Lower leg skin (tissue), 4 donors: ENCODE results near the gene ASTL. TPM values are rescaled to one million over a fixed set of nuclear protein-coding genes. Genes with fewer than 3 reads are reported as not detected.

Experiments used
- DNase-seq, 2 donors: peaks; one replicate each; pipeline ENCODE4 v3.0.0-alpha.2; 2019; ENCODE audit warnings: low spot score in 2 of 2
- H3K4me3 ChIP-seq: fragments of 200-600 bp; sonication (generic); 2 replicates; pipeline ENCODE4 v1.5.1; 2017; ENCODE audit warnings: mild to moderate bottlenecking, low read depth; ENCODE audit not compliant: poor library complexity, severe bottlenecking
- POLR2A ChIP-seq, 2 donors: fragments of 450-650 bp; IDR thresholded peaks; one replicate each; pipeline ENCODE4 v1.6.1; 2016 to 2017; ENCODE audit warnings: antibody characterized with exemption in 2 of 2, mild to moderate bottlenecking in 1 of 2, moderate library complexity in 1 of 2
- WGBS, 2 donors: methylation state at CpG; one replicate each; pipeline ENCODE4 v1.1.5; 2018; 5-methylcytosine and 5-hydroxymethylcytosine counted together
- intact Hi-C: fragments of 100-400 bp; cut with DNase I; formaldehyde crosslinking; loops from one replicate; pipeline ENCODE4 v1.15.0; 2023; ENCODE audit warnings: low total_unique reads
- total RNA-seq, 4 donors: library from RNA; depleted of rRNA; stranded (reverse); fragments of >200 nt; gene quantifications; one replicate each; pipeline ENCODE4 v1.1.0, GENCODE V29; 2016
- TF ChIP-seq, protein P1 (sequence below), 3 donors: fragments of 450-650 bp; IDR thresholded peaks; one replicate each; pipeline ENCODE4 v1.5.1; 2016; ENCODE audit warnings: antibody characterized with exemption in 3 of 3, mild to moderate bottlenecking in 3 of 3, moderate library complexity in 2 of 3

The ASTL gene
- total RNA-seq, 4 donors from 2014 or later = 0.20 to 1.8 (median 0.63) TPM; not detected in 1

DNA sequence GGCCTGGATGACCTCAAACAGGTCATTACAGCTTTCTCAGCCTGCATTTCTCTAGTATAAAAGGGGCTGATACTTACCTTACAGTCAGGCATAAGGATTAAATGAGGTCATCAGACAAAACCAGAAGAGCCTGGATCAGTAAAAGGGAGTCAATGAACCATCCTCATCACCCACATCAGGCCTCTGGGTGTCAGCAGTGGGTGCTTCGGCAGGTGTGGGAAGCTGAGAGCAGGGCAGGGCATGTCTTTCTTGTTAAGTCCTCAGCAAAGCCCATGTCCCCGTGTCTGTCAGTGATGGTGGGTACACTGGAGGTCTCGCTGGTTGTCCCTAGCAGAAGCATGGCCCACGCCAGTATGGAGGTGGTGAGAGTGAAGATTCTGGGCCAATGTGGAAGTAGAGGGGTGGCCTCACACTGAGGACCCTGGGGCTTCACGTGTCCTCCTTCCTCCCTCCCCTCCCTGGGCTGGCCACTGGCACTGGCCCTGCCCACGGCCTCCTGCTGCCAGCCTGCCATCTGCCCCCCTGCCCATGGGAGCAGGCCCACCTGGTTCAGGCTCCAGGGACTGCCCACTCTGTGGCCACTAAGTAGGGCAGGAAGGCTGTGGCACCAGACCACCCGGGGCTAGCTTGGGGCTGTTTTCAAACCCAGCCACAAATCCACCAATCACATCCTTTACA is 26.3 kb downstream of the ASTL start:
- TF ChIP-seq, protein P1, sequence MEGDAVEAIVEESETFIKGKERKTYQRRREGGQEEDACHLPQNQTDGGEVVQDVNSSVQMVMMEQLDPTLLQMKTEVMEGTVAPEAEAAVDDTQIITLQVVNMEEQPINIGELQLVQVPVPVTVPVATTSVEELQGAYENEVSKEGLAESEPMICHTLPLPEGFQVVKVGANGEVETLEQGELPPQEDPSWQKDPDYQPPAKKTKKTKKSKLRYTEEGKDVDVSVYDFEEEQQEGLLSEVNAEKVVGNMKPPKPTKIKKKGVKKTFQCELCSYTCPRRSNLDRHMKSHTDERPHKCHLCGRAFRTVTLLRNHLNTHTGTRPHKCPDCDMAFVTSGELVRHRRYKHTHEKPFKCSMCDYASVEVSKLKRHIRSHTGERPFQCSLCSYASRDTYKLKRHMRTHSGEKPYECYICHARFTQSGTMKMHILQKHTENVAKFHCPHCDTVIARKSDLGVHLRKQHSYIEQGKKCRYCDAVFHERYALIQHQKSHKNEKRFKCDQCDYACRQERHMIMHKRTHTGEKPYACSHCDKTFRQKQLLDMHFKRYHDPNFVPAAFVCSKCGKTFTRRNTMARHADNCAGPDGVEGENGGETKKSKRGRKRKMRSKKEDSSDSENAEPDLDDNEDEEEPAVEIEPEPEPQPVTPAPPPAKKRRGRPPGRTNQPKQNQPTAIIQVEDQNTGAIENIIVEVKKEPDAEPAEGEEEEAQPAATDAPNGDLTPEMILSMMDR (IDR thresholded peaks at IDR 0.05) = no peak
- TF ChIP-seq POLR2A (IDR thresholded peaks at IDR 0.05) = no peak
- no peak overlapping the region for H3K4me3 ChIP-seq
- DNase-seq = no peak
- intact Hi-C loops = no loop called here
- WGBS, 2 donors = 71 to 93% methylated on average over 7 of the region's 7 CpGs

GRCh38 chr2:96111257-96111640 is 27.1 kb downstream of the ASTL start:
- 73 to 75% methylated on average over 4 of the region's 4 CpGs for WGBS, 2 donors
- DNase-seq = peak in 1 of 2 donors; percentile 39

DNA sequence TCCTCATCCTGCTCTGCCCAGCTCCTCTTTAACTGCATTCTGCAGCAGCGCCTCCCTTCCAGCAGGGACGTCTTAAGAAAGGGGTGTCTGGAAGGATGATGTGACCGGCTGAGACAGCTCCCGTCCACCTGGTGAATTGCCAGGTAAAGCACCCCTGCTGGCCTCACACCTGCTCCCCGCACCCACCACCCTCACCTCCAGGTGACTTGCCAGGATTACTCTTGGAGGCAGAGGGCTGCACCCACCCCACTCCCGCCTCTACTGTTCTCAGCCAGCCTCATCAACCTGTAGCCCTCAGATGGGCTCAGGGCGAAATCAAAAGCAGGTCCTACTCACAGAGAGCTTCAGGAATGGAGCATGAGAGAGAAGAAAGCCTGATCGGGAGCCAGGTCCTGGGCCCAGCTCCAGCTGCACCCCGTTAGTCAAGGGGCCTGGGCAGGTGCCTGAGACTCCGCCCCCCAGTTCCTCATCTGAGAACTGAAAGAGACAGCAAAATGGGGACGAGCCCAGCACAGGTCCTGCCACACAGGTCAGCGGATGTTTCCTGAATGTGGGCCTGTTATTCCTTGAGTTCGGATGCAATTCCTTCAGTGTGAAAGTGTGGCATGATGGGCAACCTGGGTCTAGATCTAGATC is 27.6 kb downstream of the ASTL start:
- WGBS, 2 donors = 79% methylated on average over 13 of the region's 13 CpGs
- DNase-seq = no peak
- TF ChIP-seq, protein P1 (IDR thresholded peaks at IDR 0.05) = no peak
- TF ChIP-seq POLR2A (IDR thresholded peaks at IDR 0.05) = no peak
- intact Hi-C loops = no loop called here
- no peak overlapping the region for H3K4me3 ChIP-seq

More at GRCh38 chr2:96111257-96111640, 27.1 kb downstream of the ASTL start:
- TF ChIP-seq, protein P1 (IDR thresholded peaks at IDR 0.05) = no peak
- TF ChIP-seq POLR2A (IDR thresholded peaks at IDR 0.05) = no peak
- intact Hi-C loops = no loop called here
- H3K4me3 ChIP-seq = no peak overlapping the region

DNA sequence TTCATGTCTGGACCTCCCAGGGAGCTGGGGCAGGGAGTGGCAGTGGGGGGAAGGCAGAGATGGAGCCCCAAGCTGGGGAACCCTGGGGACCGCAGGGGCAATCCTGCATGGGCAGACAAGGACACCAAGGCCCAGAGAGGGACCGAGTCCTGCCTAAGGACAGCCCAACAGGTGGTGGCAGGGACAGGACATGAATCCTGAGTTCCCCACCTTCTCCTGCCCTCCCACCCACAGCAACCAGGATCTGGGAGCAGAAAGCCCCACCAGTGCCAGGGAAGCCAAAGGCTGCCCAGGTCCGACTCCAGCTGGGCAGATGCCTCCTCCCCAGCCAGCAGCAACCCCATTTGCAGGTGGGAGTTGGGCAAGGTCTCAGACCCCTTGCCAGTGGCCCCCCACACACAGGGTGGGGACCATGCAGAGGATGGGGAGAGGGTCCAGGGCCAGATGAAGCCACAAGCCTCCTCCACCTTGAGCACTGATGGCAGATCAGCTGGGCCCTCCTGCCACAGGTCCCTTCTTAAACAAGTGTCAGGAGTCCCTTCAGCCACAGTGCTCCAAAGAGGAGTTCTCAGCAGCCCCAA is 28.3 kb downstream of the ASTL start:
- no peak overlapping the region for H3K4me3 ChIP-seq
- TF ChIP-seq POLR2A (IDR thresholded peaks at IDR 0.05) = no peak
- TF ChIP-seq, protein P1 (IDR thresholded peaks at IDR 0.05) = no peak
- WGBS, 2 donors = 90 to 96% methylated on average over 3 of the region's 3 CpGs
- DNase-seq = no peak
- intact Hi-C loops = no loop called here

DNA sequence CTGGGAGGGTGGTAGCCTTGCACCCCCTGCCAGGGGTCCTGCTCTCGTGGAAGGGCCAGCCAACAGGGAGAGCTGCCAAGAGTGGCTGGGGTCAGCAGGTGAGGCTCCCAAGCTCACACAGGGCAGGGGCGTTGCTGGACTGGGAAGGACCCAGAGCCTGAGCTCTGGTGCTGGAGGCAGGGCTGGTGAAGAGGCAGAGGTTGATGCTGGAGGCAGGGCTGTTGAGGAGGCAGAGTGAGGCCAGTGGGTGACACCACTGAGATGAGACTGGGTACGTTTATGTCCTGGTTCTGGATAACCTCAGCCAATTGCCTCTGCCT is 29.0 kb downstream of the ASTL start:
- 50 to 79% methylated on average over 3 of the region's 3 CpGs for WGBS, 2 donors
- no peak for TF ChIP-seq POLR2A (IDR thresholded peaks at IDR 0.05)
- TF ChIP-seq, protein P1 (IDR thresholded peaks at IDR 0.05) = no peak
- DNase-seq = no peak

More for the DNA sequence above, 29.0 kb downstream of the ASTL start:
- H3K4me3 ChIP-seq = no peak overlapping the region
- intact Hi-C loops = no loop called here
